Thyroid gland (tissue), 4 donors: ENCODE results near the gene AP1M2. TPM values are rescaled to one million over a fixed set of nuclear protein-coding genes. Genes with fewer than 3 reads are reported as not detected.

ENCODE experiments used
- DNase-seq, 2 donors: peaks; one replicate each; pipeline ENCODE4 v3.0.0-alpha.2; 2019
- H3K27ac ChIP-seq, 3 donors: fragments of 200-600 bp; sonication (generic); 1 replicate in 2 of 3; 2 replicates in 1 of 3; pipeline ENCODE4 v1.5.1; 2016 to 2019; ENCODE audit warnings: mild to moderate bottlenecking in 1 of 3, moderate library complexity in 1 of 3
- H3K27me3 ChIP-seq: fragments of 200-600 bp; sonication (generic); one replicate; pipeline ENCODE4 v1.5.1; 2019
- H3K36me3 ChIP-seq, 2 donors: fragments of 200-600 bp; sonication (generic); one replicate each; pipeline ENCODE4 v1.5.1; 2016 to 2019
- H3K4me1 ChIP-seq, 2 donors: fragments of 200-600 bp; sonication (generic); one replicate each; pipeline ENCODE4 v1.5.1; 2017 to 2019
- H3K4me3 ChIP-seq, 3 donors: fragments of 200-600 bp; sonication (generic); replicated peaks in 1 of 3; 1 replicate in 2 of 3; 2 replicates in 1 of 3; pipeline ENCODE4 v1.5.1; 2016; ENCODE audit warnings: mild to moderate bottlenecking in 1 of 3
- H3K9me3 ChIP-seq: fragments of 200-600 bp; sonication (generic); one replicate; pipeline ENCODE4 v1.5.1; 2017
- POLR2A ChIP-seq, 2 donors: fragments of 450-650 bp; IDR thresholded peaks; one replicate each; pipeline ENCODE4 v1.6.1; 2017; ENCODE audit warnings: antibody characterized with exemption in 2 of 2, mild to moderate bottlenecking in 2 of 2, moderate library complexity in 1 of 2
- WGBS, 2 donors: methylation state at CpG; one replicate each; pipeline ENCODE4 v1.1.5; 2017; 5-methylcytosine and 5-hydroxymethylcytosine counted together
- intact Hi-C: fragments of 100-400 bp; cut with DNase I; formaldehyde crosslinking; loops from one replicate; pipeline ENCODE4 v1.15.1; 2023
- total RNA-seq, 4 donors: library from RNA; depleted of rRNA; stranded (reverse); fragments of >200 nt; gene quantifications; one replicate each; pipeline ENCODE4 v1.2.3, GENCODE V29; 2016
- TF ChIP-seq, protein P1 (sequence below), 6 experiments: fragments of 200-600 bp in 3 of 6; fragments of 450-650 bp in 3 of 6; sonication (generic) in 3 of 6; IDR thresholded peaks; one replicate each; pipeline ENCODE4 v1.5.1; 2016 to 2019; ENCODE audit warnings: antibody characterized with exemption in 6 of 6, mild to moderate bottlenecking in 2 of 6, inconsistent platforms in 1 of 6, moderate library complexity in 1 of 6

AP1M2 gene
- total RNA-seq, 4 donors from 2014 or later, result 69.7 to 129 (median 102) TPM

DNA sequence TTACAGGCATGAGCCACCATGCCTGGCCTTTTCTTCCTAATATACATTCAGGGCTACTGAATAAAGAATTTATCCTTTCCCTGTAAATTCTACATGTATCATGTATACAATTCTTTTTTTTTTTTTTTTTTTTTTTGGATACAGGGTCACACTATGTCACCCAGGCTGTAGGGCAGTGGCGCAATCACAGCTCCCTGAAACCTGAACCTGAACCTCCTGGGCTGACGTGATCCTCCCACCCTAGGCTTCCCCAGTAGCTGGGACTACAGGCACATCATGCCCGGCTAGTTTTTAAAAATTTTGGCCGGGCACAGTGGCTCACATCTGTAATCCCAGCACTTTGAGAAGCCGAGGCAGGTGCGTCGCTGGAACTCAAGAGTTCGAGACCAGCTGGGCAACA is 31.7 kb upstream of the AP1M2 start:
- TF ChIP-seq, protein P1, sequence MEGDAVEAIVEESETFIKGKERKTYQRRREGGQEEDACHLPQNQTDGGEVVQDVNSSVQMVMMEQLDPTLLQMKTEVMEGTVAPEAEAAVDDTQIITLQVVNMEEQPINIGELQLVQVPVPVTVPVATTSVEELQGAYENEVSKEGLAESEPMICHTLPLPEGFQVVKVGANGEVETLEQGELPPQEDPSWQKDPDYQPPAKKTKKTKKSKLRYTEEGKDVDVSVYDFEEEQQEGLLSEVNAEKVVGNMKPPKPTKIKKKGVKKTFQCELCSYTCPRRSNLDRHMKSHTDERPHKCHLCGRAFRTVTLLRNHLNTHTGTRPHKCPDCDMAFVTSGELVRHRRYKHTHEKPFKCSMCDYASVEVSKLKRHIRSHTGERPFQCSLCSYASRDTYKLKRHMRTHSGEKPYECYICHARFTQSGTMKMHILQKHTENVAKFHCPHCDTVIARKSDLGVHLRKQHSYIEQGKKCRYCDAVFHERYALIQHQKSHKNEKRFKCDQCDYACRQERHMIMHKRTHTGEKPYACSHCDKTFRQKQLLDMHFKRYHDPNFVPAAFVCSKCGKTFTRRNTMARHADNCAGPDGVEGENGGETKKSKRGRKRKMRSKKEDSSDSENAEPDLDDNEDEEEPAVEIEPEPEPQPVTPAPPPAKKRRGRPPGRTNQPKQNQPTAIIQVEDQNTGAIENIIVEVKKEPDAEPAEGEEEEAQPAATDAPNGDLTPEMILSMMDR (IDR thresholded peaks at IDR 0.05), result no peak
- no peak for TF ChIP-seq POLR2A (IDR thresholded peaks at IDR 0.05)
- intact Hi-C loops, result no loop called here
- no peak for DNase-seq
- H3K27ac ChIP-seq, result no peak overlapping the region
- H3K36me3 ChIP-seq, result no peaks in the 10 kb centered on the region
- 95% methylated on average over 8 of the region's 8 CpGs for WGBS, 2 donors
- no peaks in the 10 kb centered on the region for H3K9me3 ChIP-seq
- H3K4me1 ChIP-seq, result peaks cover 0 to 7% of the 10 kb centered on the region in 2 donors
- no peak overlapping the region for H3K4me3 ChIP-seq
- no peaks in the 10 kb centered on the region for H3K27me3 ChIP-seq

DNA sequence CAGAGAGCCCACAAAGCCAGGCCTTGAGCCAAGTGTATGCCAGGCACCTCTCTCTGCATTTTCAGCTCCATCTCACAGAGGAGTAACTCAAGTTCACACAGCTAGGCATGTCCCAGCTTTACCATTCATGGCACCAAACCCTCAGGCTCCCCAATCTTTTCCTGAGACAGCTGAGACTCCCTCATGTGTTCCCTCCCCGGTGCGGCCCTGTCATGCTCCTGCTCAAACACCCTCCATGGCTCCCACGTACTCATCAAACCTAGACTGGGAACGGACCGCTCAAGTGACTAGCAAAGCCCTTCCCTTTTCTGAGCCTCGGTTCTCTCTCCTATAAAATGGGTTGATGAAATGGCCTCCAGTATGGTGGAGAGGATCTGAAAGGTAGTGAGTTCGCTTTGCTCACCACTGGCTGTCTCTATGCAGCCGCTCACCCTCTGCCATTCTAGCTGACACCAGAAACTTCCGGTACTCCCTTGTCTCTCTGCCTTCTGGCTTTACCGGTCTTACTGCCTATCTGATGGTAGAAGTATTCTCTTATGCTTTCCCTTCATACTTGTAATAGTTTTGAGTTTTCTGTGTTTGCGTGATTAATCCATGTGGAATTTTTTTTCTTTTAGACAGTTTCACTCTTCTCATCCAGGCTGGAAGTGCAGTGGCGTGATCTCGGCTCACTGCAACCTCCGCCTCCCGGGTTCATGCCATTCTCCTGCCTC is 30.5 kb upstream of the AP1M2 start:
- intact Hi-C loops, result no loop called here
- no peaks in the 10 kb centered on the region for H3K27me3 ChIP-seq
- TF ChIP-seq, protein P1 (IDR thresholded peaks at IDR 0.05), result no peak
- no peak for TF ChIP-seq POLR2A (IDR thresholded peaks at IDR 0.05)
- no peaks in the 10 kb centered on the region for H3K36me3 ChIP-seq
- DNase-seq, result no peak
- WGBS, 2 donors, result 86 to 90% methylated on average over 15 of the region's 15 CpGs
- no peaks in the 10 kb centered on the region for H3K9me3 ChIP-seq
- peaks cover 5 to 18% of the 10 kb centered on the region in 2 donors for H3K4me1 ChIP-seq
- no peak overlapping the region for H3K27ac ChIP-seq
- no peak overlapping the region for H3K4me3 ChIP-seq

DNA sequence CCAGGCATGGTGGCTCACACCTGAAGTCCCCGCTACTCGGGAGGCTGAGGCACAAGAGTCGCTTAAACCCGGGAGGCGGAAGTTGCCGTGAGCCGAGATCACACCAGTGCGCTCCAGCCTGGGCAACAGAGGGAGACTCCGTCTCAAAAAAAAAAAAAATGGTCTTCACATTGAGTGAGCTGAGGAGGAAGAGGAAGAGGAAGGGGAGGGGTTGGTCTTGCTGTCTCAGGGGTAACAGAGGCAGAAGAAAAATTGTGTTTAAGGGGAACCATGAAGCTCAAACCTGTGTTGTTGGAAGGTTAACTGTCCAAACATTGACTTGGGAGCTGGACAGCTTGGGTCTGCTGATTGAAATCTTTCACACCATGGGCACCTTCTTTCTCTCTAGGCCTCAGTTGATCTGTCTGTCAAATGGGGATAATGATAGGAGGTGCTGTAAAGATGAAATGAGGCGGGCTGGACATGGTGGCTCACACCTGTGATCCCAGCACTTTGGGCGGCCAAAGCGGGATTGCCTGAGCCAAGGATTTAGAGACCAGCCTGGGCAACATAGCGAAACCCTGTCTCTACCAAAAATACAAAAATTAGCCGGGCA is 28.4 kb upstream of the AP1M2 start:
- intact Hi-C loops, result no loop called here
- no peaks in the 10 kb centered on the region for H3K27me3 ChIP-seq
- H3K27ac ChIP-seq, result no peak overlapping the region
- H3K4me1 ChIP-seq, result peaks cover 12 to 29% of the 10 kb centered on the region in 2 donors
- TF ChIP-seq POLR2A (IDR thresholded peaks at IDR 0.05), result no peak
- TF ChIP-seq, protein P1 (IDR thresholded peaks at IDR 0.05), result no peak
- DNase-seq, result no peak
- H3K9me3 ChIP-seq, result no peaks in the 10 kb centered on the region
- H3K36me3 ChIP-seq, result no peaks in the 10 kb centered on the region
- 94 to 96% methylated on average over 14 of the region's 14 CpGs for WGBS, 2 donors
- no peak overlapping the region for H3K4me3 ChIP-seq

DNA sequence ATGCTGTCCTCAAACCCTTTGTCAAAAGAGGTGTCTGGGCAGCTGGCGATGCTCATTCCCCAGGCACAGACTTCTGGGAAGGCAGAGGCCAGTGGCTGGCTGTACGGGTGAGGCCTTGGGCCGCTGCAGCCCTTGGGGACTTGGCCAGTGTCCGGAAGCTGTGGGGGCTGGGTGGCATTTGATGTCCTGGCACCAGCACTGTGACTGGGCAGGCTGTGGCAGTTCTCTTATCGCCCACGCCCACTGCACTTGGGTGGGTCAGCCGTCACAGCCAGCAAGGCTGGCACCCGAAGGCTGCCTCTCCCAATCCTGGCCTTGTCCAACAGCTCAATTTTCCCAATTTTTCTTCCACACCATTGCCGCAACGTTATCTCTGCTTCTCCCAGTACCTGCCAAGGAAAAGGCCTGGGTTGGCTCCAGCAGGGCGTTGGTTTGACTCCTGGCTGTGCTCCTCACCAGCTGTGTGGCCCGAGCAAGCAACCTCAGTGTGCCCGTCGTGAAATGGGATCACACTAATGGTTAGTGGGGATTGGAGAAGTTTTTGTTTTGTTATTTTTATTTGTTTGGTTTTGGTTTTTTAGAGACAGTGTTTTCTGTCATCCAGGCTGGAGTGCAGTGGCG is 25.5 kb upstream of the AP1M2 start:
- intact Hi-C loops, result no loop called here
- 33 to 62% methylated on average over 13 to 15 of the region's 15 CpGs for WGBS, 2 donors
- TF ChIP-seq POLR2A (IDR thresholded peaks at IDR 0.05), result no peak
- TF ChIP-seq, protein P1 (IDR thresholded peaks at IDR 0.05), result no peak
- Histone ChIP-seq H3K4me1 (peaks cover 12 to 33% of the 10 kb centered on the region in 2 donors), H3K36me3 (no peaks in the 10 kb centered on the region), H3K4me3 (no peak overlapping the region), H3K27me3 (no peaks in the 10 kb centered on the region), H3K9me3 (no peaks in the 10 kb centered on the region), H3K27ac (peak overlapping the region; percentile 62 to 83 (median 63))
- peak; percentile 86 to 95 for DNase-seq

DNA sequence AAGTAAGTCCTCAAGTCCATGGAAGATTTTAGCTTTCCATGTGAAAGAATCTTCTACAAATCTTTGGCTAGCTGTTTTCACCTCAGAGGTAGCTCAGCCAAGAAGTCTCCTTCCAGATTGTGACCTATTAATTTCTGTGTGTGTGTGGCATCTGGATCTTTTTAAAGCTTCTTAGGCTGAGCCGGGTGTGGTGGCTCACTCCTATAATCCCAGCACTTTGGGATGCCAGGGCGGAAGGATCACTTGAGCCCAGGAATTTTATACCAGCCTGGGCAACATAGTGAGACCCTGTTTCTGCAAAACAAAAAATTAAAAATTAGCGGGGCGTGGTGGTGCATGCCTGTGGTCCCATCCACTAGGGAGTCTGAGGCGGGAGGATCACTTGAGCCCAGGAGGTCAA is 24.8 kb upstream of the AP1M2 start:
- DNase-seq, result no peak
- no peak overlapping the region for H3K4me3 ChIP-seq
- TF ChIP-seq, protein P1 (IDR thresholded peaks at IDR 0.05), result no peak
- TF ChIP-seq POLR2A (IDR thresholded peaks at IDR 0.05), result no peak
- intact Hi-C loops, result no loop called here
- 91 to 93% methylated on average over 5 of the region's 5 CpGs for WGBS, 2 donors
- H3K9me3 ChIP-seq, result no peaks in the 10 kb centered on the region
- H3K4me1 ChIP-seq, result peaks cover 12 to 33% of the 10 kb centered on the region in 2 donors
- H3K27me3 ChIP-seq, result no peaks in the 10 kb centered on the region
- H3K36me3 ChIP-seq, result no peaks in the 10 kb centered on the region
- peak overlapping the region in 2 of 3 donors; percentile 24 to 63 for H3K27ac ChIP-seq
